HepG2 (cell line): ENCODE data around the gene PRSS1. TPM values are rescaled to one million over a fixed set of nuclear protein-coding genes. Genes with fewer than 3 reads are reported as not detected.

ENCODE experiments used
- ATAC-seq: fragments of 200-7000 bp; cut with Tn5 transposase; 3 replicates; pipeline ENCODE4 v1.9.1; 2020; ENCODE audit warnings: mild to moderate bottlenecking, moderate library complexity
- BruUV-seq: library from RNA; stranded (reverse); fragments of 400-500 nt; replicated peaks from 2 replicates; lab custom pipeline; 2021; lab: Mats Ljungman, UMichigan
- CTCF ChIA-PET: fragments of 300-600 bp; formaldehyde crosslinking; extraction: SDS; loops from one replicate; lab custom pipeline; 2021; ENCODE audit warnings: low total read pairs, inconsistent platforms, low intra/inter-chr PET ratio; lab: Yijun Ruan, JAX
- POLR2A ChIA-PET: fragments of 350-600 bp; sonication (Branson Sonifier 250); formaldehyde crosslinking; loops from one replicate; lab custom pipeline; 2020; ENCODE audit warnings: antibody characterized with exemption, inconsistent platforms; lab: Yijun Ruan, JAX
- DNase-seq: peaks from one replicate; pipeline ENCODE4 v3.0.0-alpha.2; 2015; ENCODE audit warnings: low spot score
- FAIRE-seq: peaks from 3 replicates; lab custom pipeline; 2011; peaks lifted over from hg19 to GRCh38; lab: Jason Lieb, UNC
- H2AFZ ChIP-seq: one replicate; pipeline ENCODE4 v1.6.1; 2011; ENCODE audit warnings: low read length, inconsistent platforms
- H3K27ac ChIP-seq: fragments of 300-600 bp; 3 replicates; pipeline ENCODE4 v1.8.0; 2011; ENCODE audit warnings: mixed run types, mild to moderate bottlenecking, mixed read lengths, low read length, inconsistent platforms; ENCODE audit not compliant: insufficient read depth; ENCODE audit errors: extremely low read length
- H3K27me3 ChIP-seq, 2 experiments: fragments of 200-600 bp in 1 of 2; 2 replicates in 1 of 2; 3 replicates in 1 of 2; pipeline versions ENCODE4 v1.6.0 to v1.8.0; 2011; ENCODE audit warnings: low read length in 2 of 2, mild to moderate bottlenecking in 2 of 2, moderate library complexity in 2 of 2, inconsistent platforms in 1 of 2; ENCODE audit not compliant: insufficient read depth in 2 of 2, control insufficient read depth in 1 of 2
- H3K36me3 ChIP-seq, 2 experiments: fragments of 200-600 bp in 1 of 2; replicated peaks in 1 of 2; 2 replicates in 1 of 2; 3 replicates in 1 of 2; pipeline versions ENCODE4 v1.5.1 to v1.8.0; 2011; ENCODE audit warnings: low read length in 2 of 2, inconsistent platforms in 1 of 2; ENCODE audit not compliant: insufficient read depth in 2 of 2, control insufficient read depth in 1 of 2
- H3K4me1 ChIP-seq: 2 replicates; pipeline ENCODE4 v1.5.1; 2012; ENCODE audit warnings: low read length, inconsistent platforms; ENCODE audit not compliant: insufficient read depth
- H3K4me2 ChIP-seq: 2 replicates; pipeline ENCODE4 v1.6.0; 2011; ENCODE audit warnings: low read depth, low read length, inconsistent platforms
- H3K4me3 ChIP-seq, 3 experiments: fragments of 200-600 bp in 1 of 3; sonication (generic), shearing (Covaris generic) in 1 of 3; replicated peaks in 1 of 3; 2 replicates each; pipeline ENCODE4 v1.5.1; 2011 to 2016; ENCODE audit warnings: low read length in 3 of 3, inconsistent platforms in 2 of 3, low read depth in 2 of 3, mild to moderate bottlenecking in 2 of 3, control low read depth in 1 of 3, mixed read lengths in 1 of 3; ENCODE audit not compliant: insufficient read depth in 1 of 3
- H3K79me2 ChIP-seq: one replicate; pipeline ENCODE4 v1.6.1; 2011; ENCODE audit warnings: low read length, inconsistent platforms; ENCODE audit not compliant: insufficient read depth
- H3K9ac ChIP-seq: 2 replicates; pipeline ENCODE4 v1.6.0; 2011; ENCODE audit warnings: mild to moderate bottlenecking, low read depth, low read length, inconsistent platforms; ENCODE audit not compliant: insufficient read depth
- H3K9me3 ChIP-seq: 2 replicates; pipeline ENCODE4 v1.5.1; 2012; ENCODE audit warnings: mild to moderate bottlenecking, low read length
- H4K20me1 ChIP-seq: 2 replicates; pipeline ENCODE4 v1.6.0; 2011; ENCODE audit warnings: inconsistent platforms, mild to moderate bottlenecking, low read length, moderate library complexity; ENCODE audit not compliant: insufficient read depth
- CBX1 ChIP-seq: IDR thresholded peaks from one replicate; pipeline ENCODE4 v1.6.1; 2016; ENCODE audit warnings: antibody characterized with exemption, low read depth
- MYC ChIP-seq: sonication (generic); formaldehyde crosslinking; IDR thresholded peaks from 2 replicates; pipeline ENCODE4 v1.9.0; 2021; ENCODE audit warnings: missing genetic modification reagents, borderline replicate concordance
- NFATC3 ChIP-seq: sonication (generic); formaldehyde crosslinking; IDR thresholded peaks from 2 replicates; pipeline ENCODE4 v1.5.1; 2020; ENCODE audit warnings: mild to moderate bottlenecking, missing genetic modification reagents
- PAWR ChIP-seq: sonication (generic); formaldehyde crosslinking; IDR thresholded peaks from 2 replicates; pipeline ENCODE4 v1.4.0; 2020; ENCODE audit warnings: missing genetic modification reagents, mild to moderate bottlenecking, borderline replicate concordance
- TARDBP ChIP-seq: sonication (generic); formaldehyde crosslinking; IDR thresholded peaks from 2 replicates; pipeline ENCODE4 v1.8.0; 2022; ENCODE audit warnings: mild to moderate bottlenecking, missing genetic modification reagents
- ZNF496 ChIP-seq: sonication (generic); formaldehyde crosslinking; IDR thresholded peaks from 2 replicates; pipeline ENCODE4 v1.8.1; 2023; ENCODE audit warnings: mild to moderate bottlenecking, moderate library complexity, missing genetic modification reagents; ENCODE audit not compliant: insufficient replicate concordance
- ZNF558 ChIP-seq: sonication (generic); formaldehyde crosslinking; IDR thresholded peaks from 2 replicates; pipeline ENCODE4 v1.9.0; 2022; ENCODE audit warnings: mild to moderate bottlenecking, missing genetic modification reagents, borderline replicate concordance
- WGBS: methylation state at CpG from one replicate; pipeline ENCODE4 v1.1.6; 2017; ENCODE audit warnings: low lambda C conversion rate; 5-methylcytosine and 5-hydroxymethylcytosine counted together
- in situ Hi-C: cut with HindIII; loops from 2 replicates; pipeline ENCODE4 v1.10.0; 2017; ENCODE audit warnings: low pct_unique_long_range_greater_than_20kb; ENCODE audit not compliant: extremely low pct_ligation_motif_present
- intact Hi-C: fragments of 100-400 bp; cut with micrococcal nuclease; formaldehyde crosslinking; loops from one replicate; pipeline ENCODE4 v1.10.0; 2022; ENCODE audit not compliant: unreplicated experiment
- polyA plus RNA-seq, 8 experiments: library from polyadenylated mRNA; depleted of rRNA in 3 of 8; stranded (reverse) in 7 of 8; unstranded in 1 of 8; fragments of >200 nt; fragmentation: Illumina TruSeq in 4 of 8; extraction: Trizol in 4 of 8; gene quantifications; 2 replicates each; pipeline versions ENCODE4 v1.2.1 to v1.2.3, GENCODE V29; 2011 to 2016; ENCODE audit warnings: low read depth in 4 of 8, missing spikeins in 1 of 8, mixed read lengths in 1 of 8; ENCODE audit not compliant: insufficient read depth in 1 of 8
- total RNA-seq, 5 experiments: library from RNA; depleted of rRNA; stranded (reverse); fragments of >200 nt; fragmentation: Illumina TruSeq; extraction: Trizol; gene quantifications; 2 replicates each; pipeline ENCODE4 v1.2.3, GENCODE V29; 2016; ENCODE audit warnings: low read depth in 1 of 5
- TF ChIP-seq, protein P1 (sequence below): sonication (generic); formaldehyde crosslinking; IDR thresholded peaks from 2 replicates; pipeline ENCODE4 v1.5.0; 2020; ENCODE audit warnings: mild to moderate bottlenecking, missing genetic modification reagents

Gene PRSS1
- total and polyA plus RNA-seq, 2 of the 13 experiments (the other 11 are each of a cell fraction or from before 2014, with no cell fraction given): not detected

DNA sequence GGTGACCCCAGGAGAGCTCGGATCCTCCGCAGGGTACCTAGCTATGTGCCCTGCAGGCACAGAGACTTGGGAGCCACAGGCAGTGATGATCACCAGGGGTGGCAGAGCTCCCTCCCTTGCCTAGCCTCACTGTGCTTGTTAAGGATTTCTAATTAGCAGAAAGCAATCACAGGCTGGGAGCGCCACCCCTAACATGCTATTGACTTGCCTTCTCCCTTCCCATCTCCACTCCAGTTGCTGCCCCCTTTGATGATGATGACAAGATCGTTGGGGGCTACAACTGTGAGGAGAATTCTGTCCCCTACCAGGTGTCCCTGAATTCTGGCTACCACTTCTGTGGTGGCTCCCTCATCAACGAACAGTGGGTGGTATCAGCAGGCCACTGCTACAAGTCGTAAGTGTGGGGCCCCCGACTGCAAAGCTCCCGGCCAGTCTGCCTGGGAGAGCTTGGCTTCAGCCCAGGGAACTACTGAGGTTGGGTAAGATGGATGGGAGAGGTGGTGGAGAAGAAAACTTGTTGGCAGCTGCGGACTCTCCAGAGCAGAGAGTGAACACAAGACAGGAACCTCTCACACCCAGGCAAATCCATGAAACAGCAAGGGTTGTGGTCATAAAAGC is 1.2 kb downstream of the PRSS1 start:
- TF ChIP-seq CBX1 (no peak), ZNF558 (CRISPR knock-in tag) (no peak), PAWR (CRISPR knock-in tag) (no peak), MYC (CRISPR knock-in tag) (no peak), NFATC3 (CRISPR knock-in tag) (no peak), ZNF496 (CRISPR knock-in tag) (no peak), TARDBP (no peak)
- TF ChIP-seq, protein P1, sequence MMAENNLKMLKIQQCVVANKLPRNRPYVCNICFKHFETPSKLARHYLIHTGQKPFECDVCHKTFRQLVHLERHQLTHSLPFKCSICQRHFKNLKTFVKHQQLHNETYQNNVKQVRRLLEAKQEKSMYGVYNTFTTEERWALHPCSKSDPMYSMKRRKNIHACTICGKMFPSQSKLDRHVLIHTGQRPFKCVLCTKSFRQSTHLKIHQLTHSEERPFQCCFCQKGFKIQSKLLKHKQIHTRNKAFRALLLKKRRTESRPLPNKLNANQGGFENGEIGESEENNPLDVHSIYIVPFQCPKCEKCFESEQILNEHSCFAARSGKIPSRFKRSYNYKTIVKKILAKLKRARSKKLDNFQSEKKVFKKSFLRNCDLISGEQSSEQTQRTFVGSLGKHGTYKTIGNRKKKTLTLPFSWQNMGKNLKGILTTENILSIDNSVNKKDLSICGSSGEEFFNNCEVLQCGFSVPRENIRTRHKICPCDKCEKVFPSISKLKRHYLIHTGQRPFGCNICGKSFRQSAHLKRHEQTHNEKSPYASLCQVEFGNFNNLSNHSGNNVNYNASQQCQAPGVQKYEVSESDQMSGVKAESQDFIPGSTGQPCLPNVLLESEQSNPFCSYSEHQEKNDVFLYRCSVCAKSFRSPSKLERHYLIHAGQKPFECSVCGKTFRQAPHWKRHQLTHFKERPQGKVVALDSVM (CRISPR knock-in tag): no peak
- H2AFZ ChIP-seq: no peak overlapping the region
- H3K79me2 ChIP-seq: no peaks in the 10 kb centered on the region
- no peaks in the 10 kb centered on the region for H4K20me1 ChIP-seq
- H3K36me3 ChIP-seq: no peaks in the 10 kb centered on the region
- H3K27ac ChIP-seq: no peak overlapping the region
- CTCF ChIA-PET: no interaction called here
- ATAC-seq (no peak), FAIRE-seq (no peak), DNase-seq (no peak)
- peaks cover 0 to 17% of the 10 kb centered on the region in 2 experiments; a peak in 2 of 5 replicates for H3K27me3 ChIP-seq
- POLR2A ChIA-PET: no interaction called here
- no peak overlapping the region for H3K4me3 ChIP-seq
- no peak overlapping the region for H3K4me2 ChIP-seq
- intact Hi-C loops: no loop called here
- no peaks in the 10 kb centered on the region for H3K4me1 ChIP-seq
- H3K9me3 ChIP-seq: no peaks in the 10 kb centered on the region
- in situ Hi-C loops: no loop called here
- no TSS peak for BruUV-seq
- 12% methylated on average over 9 of the region's 9 CpGs for WGBS
- no peak overlapping the region for H3K9ac ChIP-seq
